HEK293T (cell line): ENCODE results near the gene PRKCE.

Experiments used
- CTCF ChIA-PET: fragments of 350-600 bp; formaldehyde crosslinking; extraction: SDS; loops from one replicate; lab custom pipeline; 2021; ENCODE audit warnings: antibody characterized with exemption, inconsistent platforms; lab: Yijun Ruan, JAX
- POLR2A ChIA-PET: fragments of 350-600 bp; formaldehyde crosslinking; extraction: SDS; loops from one replicate; lab custom pipeline; 2020; ENCODE audit warnings: antibody characterized with exemption, inconsistent platforms; lab: Yijun Ruan, JAX
- DNase-seq: peaks from one replicate; pipeline ENCODE4 v3.0.0; 2012; ENCODE audit warnings: mixed read lengths; ENCODE audit errors: extremely low spot score
- ARNT ChIP-seq: fragments of 450-650 bp; IDR thresholded peaks from 2 replicates; pipeline ENCODE4 v1.6.1; 2017; ENCODE audit warnings: mild to moderate bottlenecking
- BHLHE40 ChIP-seq: fragments of 450-650 bp; IDR thresholded peaks from 2 replicates; pipeline ENCODE4 v1.6.1; 2016; ENCODE audit warnings: mild to moderate bottlenecking, moderate library complexity, borderline replicate concordance
- CTBP1 ChIP-seq: fragments of 450-650 bp; IDR thresholded peaks from 2 replicates; pipeline ENCODE4 v1.6.1; 2016; ENCODE audit warnings: borderline replicate concordance
- ELF4 ChIP-seq: fragments of 450-650 bp; IDR thresholded peaks from 2 replicates; pipeline ENCODE4 v1.6.1; 2017; ENCODE audit warnings: antibody characterized with exemption
- FOXA1 ChIP-seq: fragments of 450-650 bp; IDR thresholded peaks from 2 replicates; pipeline ENCODE4 v1.6.1; 2016; ENCODE audit warnings: mild to moderate bottlenecking
- FOXK2 ChIP-seq: fragments of 450-650 bp; IDR thresholded peaks from 2 replicates; pipeline ENCODE4 v1.6.1; 2016; ENCODE audit warnings: mild to moderate bottlenecking
- FOXM1 ChIP-seq: fragments of 450-650 bp; IDR thresholded peaks from 2 replicates; pipeline ENCODE4 v1.6.1; 2017; ENCODE audit warnings: mild to moderate bottlenecking, borderline replicate concordance
- HDGF ChIP-seq: fragments of 450-650 bp; IDR thresholded peaks from 2 replicates; pipeline ENCODE4 v1.6.1; 2017; ENCODE audit warnings: antibody characterized with exemption, borderline replicate concordance
- L3MBTL2 ChIP-seq: fragments of 450-650 bp; conservative IDR thresholded peaks from 2 replicates; pipeline ENCODE4 v1.6.1; 2016; ENCODE audit warnings: mild to moderate bottlenecking
- LEF1 ChIP-seq: fragments of 450-650 bp; IDR thresholded peaks from 2 replicates; pipeline ENCODE4 v1.6.1; 2017; ENCODE audit warnings: mild to moderate bottlenecking, borderline replicate concordance
- NFRKB ChIP-seq: fragments of 450-650 bp; IDR thresholded peaks from 2 replicates; pipeline ENCODE4 v1.6.1; 2016; ENCODE audit warnings: mild to moderate bottlenecking, moderate library complexity
- SP1 ChIP-seq: fragments of 450-650 bp; IDR thresholded peaks from 2 replicates; pipeline ENCODE4 v1.6.1; 2017
- SUZ12 ChIP-seq: fragments of 450-650 bp; IDR thresholded peaks from 2 replicates; pipeline ENCODE4 v1.6.1; 2016; ENCODE audit warnings: mild to moderate bottlenecking
- TARDBP ChIP-seq: fragments of 450-650 bp; IDR thresholded peaks from 2 replicates; pipeline ENCODE4 v1.6.1; 2016
- ZNF384 ChIP-seq: fragments of 450-650 bp; IDR thresholded peaks from 2 replicates; pipeline ENCODE4 v1.6.1; 2016
- TF ChIP-seq, protein P1 (sequence below): fragments of 450-650 bp; IDR thresholded peaks from 2 replicates; pipeline ENCODE4 v1.6.1; 2016

Gene PRKCE

DNA sequence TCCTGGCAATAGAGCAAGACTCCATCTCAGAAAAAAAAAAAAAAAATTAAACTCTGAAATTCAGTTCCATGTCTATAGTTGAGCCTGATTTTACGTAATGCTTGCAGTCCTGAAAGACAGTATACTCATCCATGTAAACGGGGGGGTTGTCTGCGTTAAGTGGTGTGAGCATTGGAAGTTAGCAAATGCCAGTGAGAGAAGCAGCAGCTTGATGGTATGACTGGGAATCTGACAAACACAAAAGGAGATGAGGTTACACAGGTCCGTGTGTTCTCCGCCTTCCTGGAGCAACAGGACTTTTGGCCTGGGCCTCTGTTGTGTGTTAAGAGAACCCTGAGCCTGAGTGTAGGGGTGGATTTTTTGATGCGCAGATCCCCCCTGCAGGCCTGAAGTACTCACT lies 82.9 kb downstream of the PRKCE start:
- DNase-seq = no peak
- ChIA-PET POLR2A (no interaction called here), CTCF (no interaction called here)
- TF ChIP-seq, protein P1, sequence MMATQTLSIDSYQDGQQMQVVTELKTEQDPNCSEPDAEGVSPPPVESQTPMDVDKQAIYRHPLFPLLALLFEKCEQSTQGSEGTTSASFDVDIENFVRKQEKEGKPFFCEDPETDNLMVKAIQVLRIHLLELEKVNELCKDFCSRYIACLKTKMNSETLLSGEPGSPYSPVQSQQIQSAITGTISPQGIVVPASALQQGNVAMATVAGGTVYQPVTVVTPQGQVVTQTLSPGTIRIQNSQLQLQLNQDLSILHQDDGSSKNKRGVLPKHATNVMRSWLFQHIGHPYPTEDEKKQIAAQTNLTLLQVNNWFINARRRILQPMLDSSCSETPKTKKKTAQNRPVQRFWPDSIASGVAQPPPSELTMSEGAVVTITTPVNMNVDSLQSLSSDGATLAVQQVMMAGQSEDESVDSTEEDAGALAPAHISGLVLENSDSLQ = no peak
- TF ChIP-seq LEF1 = no peak
- no peak for TF ChIP-seq ZNF384
- TF ChIP-seq TARDBP = no peak
- no peak for TF ChIP-seq CTBP1
- no peak for TF ChIP-seq BHLHE40
- no peak for TF ChIP-seq ELF4
- no peak for TF ChIP-seq FOXM1
- TF ChIP-seq FOXA1 = no peak
- TF ChIP-seq NFRKB = no peak
- TF ChIP-seq ARNT = no peak
- no peak for TF ChIP-seq FOXK2

DNA sequence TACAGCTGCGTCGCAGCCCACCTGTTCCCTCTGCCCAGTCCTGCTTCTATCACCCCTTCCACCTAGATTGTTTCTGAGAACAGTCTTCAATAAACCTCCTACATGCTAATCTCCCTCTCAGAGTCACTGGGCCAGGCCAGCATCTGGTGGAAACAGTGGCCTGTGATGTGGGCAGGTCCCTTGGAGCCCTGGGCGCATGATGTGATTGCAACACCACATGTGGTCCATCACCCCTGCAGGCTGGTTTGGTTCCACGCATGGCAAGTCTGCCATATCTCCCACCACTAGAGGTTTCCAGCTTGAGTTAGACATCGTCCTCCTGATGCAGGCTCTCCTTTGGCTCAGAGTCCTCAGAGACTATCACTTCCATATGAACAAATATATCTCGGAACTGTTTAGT lies 83.5 kb downstream of the PRKCE start:
- ChIA-PET POLR2A (no interaction called here), CTCF (interaction anchor here (0.7 kb wide), 1 partner anchor 14 kb away, joined by 5 read pairs; no protein-coding TSS in a partner anchor)
- no peak for DNase-seq
- TF ChIP-seq TARDBP (no peak), SUZ12 (no peak), SP1 (no peak), FOXA1 (no peak), ARNT (no peak), ELF4 (no peak), ZNF384 (no peak), FOXM1 (no peak), L3MBTL2 (no peak), NFRKB (no peak), BHLHE40 (no peak), LEF1 (no peak), HDGF (no peak), CTBP1 (no peak), FOXK2 (no peak)
- TF ChIP-seq, protein P1 = no peak

DNA sequence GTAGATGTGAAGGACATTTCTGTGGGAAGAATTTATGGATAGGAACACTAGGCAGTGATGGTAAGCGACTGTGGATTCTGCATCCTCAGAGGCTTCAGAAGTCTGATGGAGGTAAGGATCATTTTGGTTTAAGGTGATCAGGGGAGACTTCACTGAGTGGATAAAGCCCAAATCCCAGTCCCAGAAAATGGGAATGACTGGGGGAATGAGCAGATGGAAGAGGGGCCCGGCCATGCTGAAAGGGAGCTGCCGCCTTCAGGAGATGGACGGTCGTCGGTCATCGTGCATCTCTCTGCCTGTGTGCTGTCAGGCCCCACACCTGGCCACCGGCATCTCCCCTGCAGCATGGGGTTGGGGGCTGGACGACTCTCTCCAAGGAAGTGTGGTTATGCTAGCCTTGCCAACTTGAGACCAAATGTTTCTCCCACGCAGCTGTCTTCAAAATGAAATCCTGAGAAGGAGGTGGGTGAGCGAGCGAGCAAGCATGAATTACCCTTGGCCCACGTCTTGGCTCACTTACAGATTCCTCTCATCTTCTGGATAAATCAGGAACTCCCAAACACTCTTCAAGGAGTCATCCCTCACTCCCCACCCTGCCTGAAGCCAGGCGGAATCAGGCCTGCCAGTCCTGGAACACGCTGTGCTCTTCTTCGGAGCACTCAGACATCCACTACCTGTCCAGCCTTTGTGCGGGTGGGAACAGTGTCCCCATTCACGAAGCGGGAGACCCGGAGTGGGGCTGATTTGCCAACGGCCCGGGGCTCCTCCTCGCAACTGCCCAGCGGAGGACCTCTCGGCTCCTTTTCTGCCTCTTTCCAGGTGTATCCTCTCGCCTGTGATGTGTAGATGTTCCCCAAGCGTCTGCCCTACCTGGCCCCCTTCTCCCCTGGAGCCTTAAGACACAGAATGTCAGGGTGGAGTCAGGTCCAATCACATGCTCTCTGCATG lies 85.6 kb downstream of the PRKCE start:
- POLR2A ChIA-PET = no interaction called here
- CTCF ChIA-PET = interaction anchor here (0.6 kb wide), 1 partner anchor 31 kb away, joined by 3 read pairs; no protein-coding TSS in a partner anchor
- TF ChIP-seq TARDBP (no peak), BHLHE40 (no peak), L3MBTL2 (no peak), ZNF384 (no peak)
- no peak for DNase-seq

DNA sequence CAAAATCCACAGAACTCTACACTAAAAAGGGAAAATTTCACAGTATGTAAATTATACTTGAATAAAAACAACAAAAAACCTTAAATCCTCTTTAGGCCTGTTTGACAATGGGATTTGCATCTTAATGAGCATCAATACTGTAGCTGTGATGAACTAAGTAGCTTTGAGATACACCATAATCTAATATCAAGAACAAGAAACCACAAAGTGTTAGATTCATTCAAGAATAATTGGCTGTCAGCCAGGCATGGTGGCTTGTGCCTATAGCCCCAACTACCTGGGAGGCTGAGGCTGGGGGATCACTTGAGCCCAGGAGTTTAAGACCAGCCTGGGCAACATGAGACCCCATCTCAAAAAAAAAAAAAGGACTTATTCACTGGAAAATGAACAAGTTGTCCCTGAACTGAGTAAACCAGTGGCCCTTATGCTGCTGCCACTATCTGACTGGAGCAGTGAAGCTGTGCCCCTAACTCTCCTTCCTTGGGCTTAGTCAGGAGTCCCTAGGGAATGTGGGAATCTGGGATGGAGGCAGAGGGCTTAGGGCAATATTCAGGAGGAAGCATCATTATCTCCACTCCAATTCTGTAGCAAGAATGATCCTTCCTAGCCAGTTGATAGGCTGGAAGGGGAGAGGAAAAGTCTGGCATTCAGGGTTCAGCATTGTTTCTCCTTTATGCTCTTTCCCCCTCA lies 88.5 kb downstream of the PRKCE start:
- DNase-seq = no peak
- ChIA-PET POLR2A (no interaction called here), CTCF (interaction anchor here (1.1 kb wide), 1 partner anchor 9 kb away, joined by 4 read pairs; no protein-coding TSS in a partner anchor)
- TF ChIP-seq, protein P1 = no peak
- TF ChIP-seq TARDBP = no peak
- no peak for TF ChIP-seq NFRKB
- no peak for TF ChIP-seq FOXK2
- no peak for TF ChIP-seq LEF1
- no peak for TF ChIP-seq SUZ12
- no peak for TF ChIP-seq HDGF
- TF ChIP-seq ZNF384 = no peak
- no peak for TF ChIP-seq ARNT
- TF ChIP-seq ELF4 = no peak
- TF ChIP-seq L3MBTL2 = no peak
- no peak for TF ChIP-seq BHLHE40
- no peak for TF ChIP-seq CTBP1
- TF ChIP-seq FOXM1 = no peak
- no peak for TF ChIP-seq SP1
- no peak for TF ChIP-seq FOXA1

DNA sequence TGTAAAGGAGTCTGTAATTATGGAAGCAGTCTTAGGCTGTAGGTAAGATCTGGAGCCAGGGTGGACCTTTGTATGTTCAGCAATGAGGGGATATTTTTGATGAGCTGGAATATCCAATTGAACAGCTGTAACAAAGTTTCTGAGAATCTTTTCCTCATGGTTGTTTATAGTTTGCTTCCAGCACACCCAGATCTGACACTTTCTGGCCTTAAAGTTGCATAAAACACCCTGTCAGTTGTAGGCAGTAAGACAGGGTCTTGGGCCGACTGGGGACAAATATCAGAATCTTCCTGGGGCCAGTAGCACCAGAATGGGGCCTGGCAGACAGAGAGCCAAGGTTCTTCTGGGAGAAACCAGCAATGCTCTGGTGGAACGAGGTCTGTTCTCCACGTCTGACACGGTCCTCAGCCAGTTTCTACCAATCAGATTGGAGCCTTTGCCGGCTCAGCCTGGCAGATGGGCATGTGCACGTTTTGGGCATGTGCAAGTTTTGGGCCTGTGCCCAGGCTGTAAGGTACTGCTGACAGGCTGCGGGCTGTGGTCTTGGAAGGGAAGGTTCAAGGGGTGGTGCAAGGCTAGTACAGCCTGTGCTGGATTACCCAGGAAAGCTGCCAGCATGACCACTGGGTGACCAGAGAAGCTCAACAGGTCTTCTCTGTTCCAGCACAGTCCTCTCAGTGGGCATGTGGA lies 89.8 kb downstream of the PRKCE start:
- CTCF ChIA-PET = interaction anchor here (1.1 kb wide), 1 partner anchor 10 kb away, joined by 4 read pairs; no protein-coding TSS in a partner anchor
- no peak for DNase-seq

More for the DNA sequence above, 89.8 kb downstream of the PRKCE start:
- no peak for TF ChIP-seq FOXK2
- POLR2A ChIA-PET = no interaction called here
